Urinary bladder (tissue), 4 donors: ENCODE data around the gene ABCA5. TPM values are rescaled to one million over a fixed set of nuclear protein-coding genes. Genes with fewer than 3 reads are reported as not detected.
A peak's percentile ranks its signal among the peaks of the same experiment; 100 is the strongest.

ENCODE experiments used
- DNase-seq: peaks from one replicate; pipeline ENCODE4 v3.0.0-alpha.2; 2015; ENCODE audit errors: extremely low spot score
- H3K27ac ChIP-seq: one replicate; pipeline ENCODE4 v1.5.1; 2013; ENCODE audit warnings: low read depth, mild to moderate bottlenecking, moderate library complexity
- H3K36me3 ChIP-seq: one replicate; pipeline ENCODE4 v1.6.1; 2013; ENCODE audit warnings: mild to moderate bottlenecking, moderate library complexity; ENCODE audit not compliant: insufficient read depth
- H3K4me1 ChIP-seq: one replicate; pipeline ENCODE4 v1.6.1; 2013; ENCODE audit warnings: mild to moderate bottlenecking, moderate library complexity; ENCODE audit not compliant: insufficient read depth
- H3K4me3 ChIP-seq: one replicate; pipeline ENCODE4 v1.5.1; 2013; ENCODE audit warnings: low read depth, low read length
- WGBS: extraction: QIAGEN DNeasy Blood & Tissue Kit; methylation state at CpG from one replicate; pipeline ENCODE4 v1.1.7; 2013; 5-methylcytosine and 5-hydroxymethylcytosine counted together
- polyA plus RNA-seq: library from polyadenylated mRNA; stranded (reverse); fragments of 200-250 nt; gene quantifications from one replicate; pipeline ENCODE4 v1.2.3, GENCODE V29; 2013
- total RNA-seq: library from RNA; depleted of rRNA; stranded (reverse); fragments of >200 nt; gene quantifications from one replicate; pipeline ENCODE4 v1.2.3, GENCODE V29; 2014
- donor health status: healthy with polysubstance abuse.
- donor health status: healthy.

ABCA5 gene
- total and polyA plus RNA-seq, 2 donors: 8.1 to 45.6 TPM

GRCh38 chr17:69344939-69345338 lies 18.0 kb upstream of the ABCA5 start:
- Histone ChIP-seq H3K36me3 (no peaks in the 10 kb centered on the region), H3K4me1 (no peaks in the 10 kb centered on the region), H3K27ac (no peak overlapping the region), H3K4me3 (no peak overlapping the region)
- DNase-seq: no peak

DNA sequence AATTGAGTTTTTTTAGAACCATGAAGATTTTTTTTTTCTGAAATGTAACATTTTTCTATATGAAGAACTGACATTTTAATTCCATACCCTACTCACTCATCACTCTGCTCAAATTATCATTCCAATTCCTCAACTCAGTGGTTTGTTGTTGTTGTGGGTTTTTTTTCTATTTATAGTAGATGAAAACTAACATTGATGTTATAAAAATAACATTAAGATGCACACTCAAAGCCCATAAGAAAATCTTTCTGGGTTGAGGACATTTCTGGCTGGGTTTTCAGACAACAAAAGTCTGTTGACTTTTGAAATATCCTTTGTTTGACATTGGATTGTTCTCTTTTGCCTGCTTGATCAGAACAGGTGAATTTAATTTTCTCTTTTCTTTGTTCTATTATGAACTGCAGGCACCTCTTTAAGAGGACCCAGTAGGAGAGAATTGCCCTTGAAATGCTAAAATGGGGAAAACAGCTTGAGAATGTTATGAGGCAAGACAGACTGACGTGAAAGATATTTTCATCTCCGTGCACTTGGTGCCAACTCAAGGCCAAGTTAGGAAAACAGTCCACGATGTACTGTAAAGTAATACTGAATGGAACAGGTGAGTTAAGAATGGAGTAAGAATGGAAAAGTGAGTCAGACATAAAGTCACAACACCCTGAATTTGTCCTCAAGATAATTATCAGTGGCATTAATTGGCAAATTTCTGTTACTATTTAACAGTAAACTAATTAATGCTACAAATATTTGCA lies 16.1 kb upstream of the ABCA5 start:
- Histone ChIP-seq H3K4me3 (no peak overlapping the region), H3K4me1 (no peaks in the 10 kb centered on the region), H3K27ac (no peak overlapping the region), H3K36me3 (no peaks in the 10 kb centered on the region)
- 35% methylated on average over 3 of the region's 3 CpGs for WGBS
- DNase-seq: no peak

GRCh38 chr17:69339937-69340336 lies 13.0 kb upstream of the ABCA5 start:
- H3K36me3 ChIP-seq: no peaks in the 10 kb centered on the region
- no peak for DNase-seq
- no peaks in the 10 kb centered on the region for H3K4me1 ChIP-seq
- H3K4me3 ChIP-seq: no peak overlapping the region
- no peak overlapping the region for H3K27ac ChIP-seq
- 42% methylated on average over 3 of the region's 3 CpGs for WGBS

DNA sequence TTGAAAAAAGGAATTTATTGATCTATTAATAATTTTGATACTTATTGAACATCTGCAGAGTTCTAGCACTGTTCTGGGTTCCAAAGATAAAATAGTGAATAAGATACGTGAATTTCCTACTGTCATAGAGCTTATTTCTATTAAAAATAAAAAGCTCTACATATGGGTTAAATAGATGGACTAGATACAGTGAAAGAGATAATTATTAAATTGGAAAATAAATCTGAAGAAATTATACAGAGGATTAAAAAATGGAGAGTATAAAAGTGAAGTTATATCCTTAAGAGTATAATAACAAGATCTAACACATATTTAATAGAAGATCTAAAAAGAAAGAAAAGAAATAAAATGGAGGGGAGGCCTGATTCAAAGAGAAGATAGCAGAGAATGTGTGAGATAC lies 10.1 kb upstream of the ABCA5 start:
- H3K4me3 ChIP-seq: no peak overlapping the region
- WGBS: 84% methylated on average over 1 of the region's 1 CpG
- H3K27ac ChIP-seq: no peak overlapping the region
- H3K4me1 ChIP-seq: no peaks in the 10 kb centered on the region
- no peak for DNase-seq
- no peaks in the 10 kb centered on the region for H3K36me3 ChIP-seq

GRCh38 chr17:69336580-69336979 lies 9.6 kb upstream of the ABCA5 start:
- no peak overlapping the region for H3K27ac ChIP-seq
- H3K4me1 ChIP-seq: no peaks in the 10 kb centered on the region
- H3K36me3 ChIP-seq: no peaks in the 10 kb centered on the region
- H3K4me3 ChIP-seq: no peak overlapping the region
- DNase-seq: no peak

GRCh38 chr17:69335058-69335457 lies 8.1 kb upstream of the ABCA5 start:
- DNase-seq: no peak
- H3K4me1 ChIP-seq: no peaks in the 10 kb centered on the region
- no peak overlapping the region for H3K4me3 ChIP-seq
- 15% methylated on average over 2 of the region's 2 CpGs for WGBS
- H3K27ac ChIP-seq: no peak overlapping the region
- no peaks in the 10 kb centered on the region for H3K36me3 ChIP-seq

- Histone ChIP-seq H3K27ac (no peak overlapping the region), H3K4me3 (no peak overlapping the region), H3K36me3 (no peaks in the 10 kb centered on the region), H3K4me1 (no peaks in the 10 kb centered on the region)
- DNase-seq: no peak
Observed at GRCh38 chr17:69333561-69333960, 6.6 kb upstream of the ABCA5 start.

DNA sequence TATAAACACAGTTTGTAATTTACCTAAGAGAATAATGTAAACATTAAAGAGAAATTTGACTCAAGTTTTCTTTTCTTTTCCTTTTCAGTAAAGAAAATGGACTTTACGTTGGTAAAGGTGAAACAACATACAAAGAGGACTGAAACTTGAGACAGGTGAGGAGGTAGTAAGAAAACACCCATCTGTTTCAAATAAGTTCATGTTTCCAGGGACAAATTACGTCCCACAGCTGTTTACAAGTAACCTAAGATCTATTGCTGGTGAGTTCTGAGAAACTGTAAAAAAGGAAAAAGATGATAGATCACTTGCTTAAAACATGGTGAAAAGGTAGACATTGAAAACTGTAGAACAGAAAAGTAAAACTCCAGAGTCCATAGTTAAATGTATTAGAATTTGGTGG lies 4.8 kb upstream of the ABCA5 start:
- 66% methylated on average over 2 of the region's 2 CpGs for WGBS
- H3K36me3 ChIP-seq: no peaks in the 10 kb centered on the region

GRCh38 chr17:69326377-69327059 lies 415 bp downstream of the ABCA5 start:
- 1% methylated on average over 51 of the region's 51 CpGs for WGBS
- Histone ChIP-seq H3K4me1 (no peaks in the 10 kb centered on the region), H3K27ac (peak overlapping the region; percentile 90), H3K4me3 (peak overlapping the region; percentile 63), H3K36me3 (no peaks in the 10 kb centered on the region)
- no peak for DNase-seq

More for the DNA sequence above, 4.8 kb upstream of the ABCA5 start:
- no peak overlapping the region for H3K4me3 ChIP-seq
- no peak overlapping the region for H3K27ac ChIP-seq
- no peak for DNase-seq
- H3K4me1 ChIP-seq: no peaks in the 10 kb centered on the region

GRCh38 chr17:69325518-69326376 lies 1.2 kb downstream of the ABCA5 start:
- no peak for DNase-seq
- Histone ChIP-seq H3K4me3 (peak overlapping the region; percentile 63), H3K36me3 (no peaks in the 10 kb centered on the region), H3K4me1 (no peaks in the 10 kb centered on the region), H3K27ac (no peak overlapping the region)
- 57% methylated on average over 15 of the region's 15 CpGs for WGBS

GRCh38 chr17:69323806-69324205 lies 3.1 kb downstream of the ABCA5 start:
- Histone ChIP-seq H3K4me3 (no peak overlapping the region), H3K27ac (no peak overlapping the region), H3K4me1 (no peaks in the 10 kb centered on the region), H3K36me3 (no peaks in the 10 kb centered on the region)
- DNase-seq: no peak
- 41% methylated on average over 1 of the region's 1 CpG for WGBS

DNA sequence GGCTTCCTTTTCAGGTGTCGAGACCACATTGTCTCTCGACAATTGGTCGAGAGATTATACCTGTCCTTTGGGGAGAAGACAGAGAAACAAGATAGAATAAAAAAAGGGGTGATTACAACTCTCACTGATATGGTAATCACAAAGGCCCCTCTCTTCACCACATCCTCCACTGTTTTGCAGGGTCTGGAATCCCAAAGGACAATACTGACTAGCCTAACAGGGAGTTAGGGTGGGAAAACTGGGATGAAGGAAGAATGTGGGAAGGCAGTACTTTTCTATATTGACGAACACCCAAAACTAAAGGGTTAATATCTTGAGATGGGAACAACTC lies 6.1 kb downstream of the ABCA5 start:
- 88% methylated on average over 4 of the region's 4 CpGs for WGBS

GRCh38 chr17:69320210-69320907 lies 6.6 kb downstream of the ABCA5 start:
- Histone ChIP-seq H3K4me3 (no peak overlapping the region), H3K4me1 (no peaks in the 10 kb centered on the region), H3K27ac (no peak overlapping the region), H3K36me3 (no peaks in the 10 kb centered on the region)
- 55% methylated on average over 5 of the region's 5 CpGs for WGBS
- no peak for DNase-seq

More for the DNA sequence above, 6.1 kb downstream of the ABCA5 start:
- DNase-seq: no peak
- Histone ChIP-seq H3K4me3 (no peak overlapping the region), H3K27ac (no peak overlapping the region), H3K4me1 (no peaks in the 10 kb centered on the region), H3K36me3 (no peaks in the 10 kb centered on the region)
